G401.6 (cell line): Measurements from ENCODE around the gene ATP6V1C2.
A peak's percentile ranks its signal among the peaks of the same experiment; 100 is the strongest.
"Not testable (repeated sequence)": the region's sequence is repeated elsewhere in the genome, so short reads cannot be mapped to it uniquely, and the experiment has no call there.

ENCODE experiments used
- FAIRE-seq: peaks from 2 replicates; lab custom pipeline; 2012; peaks lifted over from hg19 to GRCh38; lab: Jason Lieb, UNC

Gene ATP6V1C2

DNA sequence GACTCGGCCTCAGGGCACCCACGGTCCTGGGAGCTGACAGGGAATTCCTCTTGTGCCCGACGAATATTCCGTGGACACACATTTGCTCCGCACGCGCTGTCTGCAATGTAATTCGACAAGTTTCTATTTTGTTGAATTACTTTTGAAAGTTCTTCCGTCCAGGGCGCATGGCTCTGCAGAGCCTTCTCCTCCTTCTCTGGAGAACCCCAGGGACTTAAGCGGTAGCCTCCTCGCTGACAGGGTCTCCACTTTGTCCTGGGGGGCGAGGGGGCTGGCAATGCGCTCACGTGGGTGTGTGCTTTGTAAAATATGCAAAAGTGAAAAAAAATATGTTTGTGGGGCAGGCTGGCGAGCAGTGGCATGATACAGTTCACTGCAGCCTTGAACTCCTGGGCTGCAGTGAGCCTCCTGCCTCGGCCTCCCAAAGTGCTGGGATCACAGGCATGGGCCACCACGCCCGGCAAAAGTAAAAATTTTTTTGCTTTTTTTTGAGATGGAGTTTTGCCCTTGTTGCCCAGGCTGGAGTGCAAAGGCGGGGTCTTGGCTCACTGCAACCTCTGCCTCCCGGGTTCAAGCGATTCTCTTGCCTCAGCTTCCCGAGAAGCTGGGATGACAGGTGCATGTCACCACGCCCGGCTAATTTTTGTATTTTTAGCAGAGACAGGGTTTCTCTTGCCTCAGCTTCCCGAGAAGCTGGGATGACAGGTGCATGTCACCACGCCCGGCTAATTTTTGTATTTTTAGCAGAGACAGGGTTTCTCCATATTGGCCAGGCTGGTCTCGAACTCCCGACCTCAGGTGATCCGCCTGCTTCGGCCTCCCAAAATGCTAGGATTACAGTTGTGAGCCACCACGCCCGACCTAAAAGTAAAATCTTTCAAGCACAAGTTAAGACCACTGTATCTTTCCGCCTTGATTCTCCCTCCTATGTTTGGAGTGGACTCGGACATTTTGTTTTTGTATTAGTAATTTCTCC is 92.0 kb downstream of the ATP6V1C2 start:
- FAIRE-seq = not testable (repeated sequence)

DNA sequence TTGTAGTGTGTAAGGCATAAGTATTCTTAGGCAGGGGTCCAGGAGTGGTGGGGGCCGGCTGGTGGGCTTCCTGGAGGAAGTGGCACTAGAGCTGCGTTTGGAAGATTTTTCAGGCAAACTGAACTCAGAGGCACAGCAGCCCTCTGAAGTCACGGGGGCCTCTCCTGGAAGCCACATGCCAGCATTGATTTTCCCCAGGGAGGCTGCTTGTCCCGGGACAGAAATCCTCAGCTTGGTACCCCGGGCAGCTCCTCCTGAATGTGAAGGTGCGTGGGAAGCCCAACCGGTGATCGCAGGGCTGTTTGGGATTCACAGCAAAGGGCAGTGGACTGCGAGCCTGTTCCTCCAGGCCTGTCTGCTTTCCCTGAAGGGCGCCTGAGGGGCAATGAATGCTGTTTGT is 92.7 kb downstream of the ATP6V1C2 start:
- no peak for FAIRE-seq

DNA sequence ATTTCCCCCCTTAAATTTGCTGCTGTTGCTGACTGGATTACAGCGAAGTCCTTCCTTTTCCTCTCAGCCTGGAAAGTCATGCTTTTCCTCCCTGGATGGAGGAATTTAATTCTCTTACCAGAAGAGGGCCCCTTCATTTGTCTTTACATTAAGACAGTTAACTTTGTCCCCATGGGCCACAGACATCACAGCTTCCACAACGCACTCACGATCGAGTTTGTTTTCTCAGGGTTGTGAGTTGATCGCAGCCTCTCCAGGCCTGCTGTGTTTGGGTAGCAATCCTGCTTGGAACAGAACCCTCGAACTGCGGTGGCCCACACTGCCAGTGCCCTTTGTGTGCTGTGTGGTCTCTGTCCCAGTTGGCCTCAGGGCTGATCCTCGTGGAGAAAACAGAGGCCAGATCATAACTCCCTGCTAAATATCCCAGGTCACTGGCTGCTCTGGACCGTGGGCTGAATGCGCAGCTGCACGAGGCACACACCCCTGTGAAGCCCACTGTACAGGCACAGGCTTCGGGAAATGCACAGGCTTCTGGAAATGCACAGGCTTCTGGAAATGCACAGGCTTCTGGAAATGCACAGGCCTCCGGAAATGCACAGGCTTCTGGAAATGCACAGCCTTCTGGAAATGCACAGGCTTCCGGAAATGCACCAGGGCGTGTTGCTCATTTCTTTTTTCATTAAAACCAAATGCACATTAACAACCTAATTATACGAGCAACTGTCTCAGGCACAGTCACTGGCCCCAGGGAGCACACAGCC is 93.3 kb downstream of the ATP6V1C2 start:
- no peak for FAIRE-seq

DNA sequence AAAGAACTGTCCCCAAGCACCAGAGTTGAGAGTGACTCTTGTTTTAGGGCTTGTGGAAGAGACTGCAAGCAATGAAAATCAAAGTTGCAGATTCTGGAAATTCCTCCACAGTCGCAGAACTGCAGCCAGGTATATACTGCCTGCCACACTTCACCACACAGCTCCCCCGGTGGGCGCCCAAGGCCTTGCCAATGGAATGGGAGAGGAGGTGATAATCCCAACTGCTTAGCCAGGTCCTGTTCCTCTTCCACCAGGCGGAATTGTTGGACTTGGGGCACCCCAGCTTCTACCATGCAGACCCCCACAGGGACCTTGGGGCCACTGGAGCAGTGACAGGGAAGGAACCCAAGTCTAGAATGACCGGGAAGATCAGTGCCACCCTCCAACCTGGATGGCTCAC is 96.0 kb downstream of the ATP6V1C2 start:
- no peak for FAIRE-seq

- FAIRE-seq = not testable (repeated sequence)
Measured at GRCh38 chr2:10818305-10818704, 96.9 kb downstream of the ATP6V1C2 start.

GRCh38 chr2:10818984-10819383 is 97.6 kb downstream of the ATP6V1C2 start:
- FAIRE-seq = no peak

DNA sequence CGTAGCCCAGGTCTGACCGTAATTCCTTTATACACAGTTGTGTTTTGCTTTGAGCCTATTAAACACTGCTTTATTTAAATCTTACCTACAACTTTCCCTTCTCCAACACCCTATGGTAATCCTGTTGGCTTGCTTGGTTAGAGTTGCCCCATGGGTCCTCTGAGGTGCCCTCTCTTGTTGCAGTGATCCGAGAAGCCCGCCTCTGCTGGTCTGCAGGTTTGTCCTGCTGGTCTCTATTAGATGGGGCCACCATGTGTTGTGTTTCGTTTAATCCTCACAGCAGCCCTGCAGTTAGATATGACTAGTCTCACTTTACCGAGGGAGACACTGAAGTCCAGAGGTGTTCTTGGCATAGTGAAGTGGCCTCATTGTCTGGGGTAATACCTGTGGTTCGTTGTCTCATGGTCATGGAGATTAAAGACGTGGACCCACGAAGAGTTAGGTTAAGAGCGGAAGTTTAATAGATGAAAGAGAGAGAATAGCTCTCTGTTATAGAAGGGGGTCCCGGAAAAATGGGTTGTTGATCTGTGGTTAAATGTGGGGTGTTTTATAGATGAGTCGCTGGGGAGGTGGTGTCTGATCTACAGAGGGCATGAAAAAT is 98.4 kb downstream of the ATP6V1C2 start:
- no peak for FAIRE-seq

- no peak for FAIRE-seq
Measured at GRCh38 chr2:10820562-10820961, 99.1 kb downstream of the ATP6V1C2 start.

- FAIRE-seq = no peak
Measured at GRCh38 chr2:10820978-10821695, 99.7 kb downstream of the ATP6V1C2 start.

- FAIRE-seq = no peak
Measured at GRCh38 chr2:10824191-10824590, 102.8 kb downstream of the ATP6V1C2 start.

DNA sequence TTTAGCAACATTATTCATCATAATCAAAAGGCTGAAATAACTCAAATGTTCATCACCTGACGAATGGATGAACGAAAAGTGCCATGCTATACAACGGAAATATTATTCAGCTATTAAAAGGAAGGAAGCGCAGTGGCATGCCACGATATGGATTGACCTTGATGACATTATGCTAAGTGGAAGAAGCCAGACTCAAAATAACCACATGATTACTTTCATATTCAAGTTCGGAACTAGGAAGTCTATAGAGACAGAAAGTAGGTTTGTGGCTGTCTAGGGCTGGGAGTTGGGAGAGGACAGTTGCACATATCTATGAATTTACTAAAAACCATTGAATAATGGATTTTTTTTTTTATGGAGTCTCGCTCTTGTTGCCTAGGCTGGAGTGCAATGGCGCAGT is 104.6 kb downstream of the ATP6V1C2 start:
- FAIRE-seq = no peak

DNA sequence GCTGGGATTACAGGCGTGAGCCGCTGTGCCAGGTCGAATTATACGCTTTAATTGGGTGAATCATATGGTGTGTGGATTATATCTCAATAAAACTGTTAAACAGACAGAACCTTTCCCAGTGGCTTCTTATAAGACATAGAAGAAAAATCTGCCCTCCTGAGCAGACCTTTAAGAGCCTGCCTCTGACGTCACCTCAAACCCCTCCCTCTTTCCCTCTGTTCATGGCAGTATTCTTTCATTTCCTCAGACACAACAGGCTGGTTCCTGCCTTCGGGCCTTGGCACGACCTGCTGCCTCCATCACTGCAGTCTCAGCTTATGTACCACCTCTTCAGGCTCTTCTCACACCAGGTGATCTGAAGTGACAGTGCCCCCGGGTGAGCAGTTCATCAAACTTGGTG is 105.2 kb downstream of the ATP6V1C2 start:
- no peak for FAIRE-seq

- no peak for FAIRE-seq
Measured at GRCh38 chr2:10828346-10828745, 106.9 kb downstream of the ATP6V1C2 start.

DNA sequence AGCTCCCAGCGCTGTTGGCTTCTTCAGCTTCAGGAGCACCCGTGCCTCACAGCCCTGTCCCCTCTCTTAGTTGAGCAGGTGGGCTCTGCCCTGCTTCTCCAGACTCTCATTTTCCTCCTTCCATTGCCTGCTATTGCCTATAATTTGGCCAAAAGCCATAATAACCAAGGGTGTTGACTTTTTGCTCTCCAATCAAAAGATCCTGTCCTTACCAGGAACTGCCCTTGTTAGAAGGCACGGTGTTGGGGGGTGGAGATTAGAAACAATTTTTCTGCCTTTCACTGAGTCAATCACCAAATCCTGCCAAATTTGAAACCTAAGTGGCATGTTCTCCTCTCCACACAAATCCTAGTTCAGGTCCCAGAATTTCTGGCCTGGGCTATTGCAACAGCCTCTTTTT is 107.9 kb downstream of the ATP6V1C2 start:
- FAIRE-seq = no peak

DNA sequence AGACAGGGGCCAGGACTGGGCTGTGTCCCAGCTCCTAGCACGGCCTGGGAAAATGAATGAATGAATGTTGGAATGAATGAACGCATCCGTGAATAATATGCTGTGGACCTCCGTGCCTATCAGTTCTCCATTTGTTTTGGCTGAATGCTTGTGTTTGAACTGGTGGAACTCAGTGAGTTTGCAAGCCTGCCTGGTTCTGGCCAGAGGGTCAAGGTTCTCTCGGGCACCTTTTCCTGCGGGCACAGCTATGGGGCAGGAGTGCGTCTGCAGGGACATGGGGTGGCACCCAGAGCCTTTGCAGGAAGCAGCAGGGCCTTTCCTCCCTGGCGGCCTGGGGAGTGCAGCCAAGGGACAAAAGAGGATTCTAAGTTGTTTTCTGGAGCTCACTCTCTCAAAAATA is 108.8 kb downstream of the ATP6V1C2 start:
- FAIRE-seq = no peak

GRCh38 chr2:10830641-10831399 is 109.4 kb downstream of the ATP6V1C2 start:
- no peak for FAIRE-seq

DNA sequence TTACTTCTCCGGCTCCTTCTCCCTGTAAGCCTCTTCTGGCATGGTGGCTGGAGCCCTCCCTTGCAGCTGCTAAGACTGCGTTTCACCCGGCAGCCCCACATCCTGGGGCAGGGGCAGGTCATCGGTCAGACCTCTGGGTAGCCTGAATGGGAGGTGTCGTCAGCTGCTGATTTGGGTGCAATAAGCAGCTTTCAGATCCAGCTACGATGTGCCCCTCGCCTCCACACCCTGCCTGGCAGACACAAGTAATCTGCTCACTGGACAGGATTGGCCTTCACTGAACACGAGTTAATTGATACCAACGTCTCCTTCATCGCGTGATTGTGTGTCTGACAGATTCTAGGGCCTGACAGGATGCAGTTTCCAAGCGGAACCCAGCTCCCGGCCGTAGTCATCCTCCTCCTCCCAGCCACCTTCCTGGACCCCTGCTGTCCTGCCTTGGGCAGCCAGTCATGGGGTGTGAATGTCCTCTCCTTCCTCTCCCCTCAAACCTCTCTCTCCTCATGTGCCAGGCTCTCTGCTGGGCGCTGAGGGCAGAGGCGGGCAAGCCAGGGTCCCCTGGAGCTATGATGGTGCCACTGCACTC is 110.1 kb downstream of the ATP6V1C2 start:
- no peak for FAIRE-seq

GRCh38 chr2:10832203-10832936 is 110.9 kb downstream of the ATP6V1C2 start:
- FAIRE-seq = peak; percentile 62

DNA sequence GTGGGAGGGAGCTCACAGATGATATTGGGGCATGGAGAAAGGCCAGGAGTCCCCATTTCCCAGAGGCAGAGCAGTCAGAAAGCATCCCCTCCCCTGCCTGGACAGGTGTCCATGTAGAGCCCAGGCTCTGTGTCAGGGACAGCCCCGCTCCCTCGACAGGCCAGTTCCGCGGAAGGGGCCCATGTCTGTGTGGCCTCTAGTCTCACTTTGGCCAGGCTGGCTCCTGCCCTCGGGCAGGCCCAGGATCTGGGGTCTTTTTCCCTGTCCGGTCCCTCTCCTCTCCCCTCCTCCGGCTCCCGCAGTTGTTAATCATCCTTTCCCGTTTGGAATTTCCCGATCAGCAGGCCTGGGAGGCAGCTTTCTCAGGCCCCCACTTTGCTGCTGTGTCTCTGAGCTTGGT is 111.6 kb downstream of the ATP6V1C2 start:
- no peak for FAIRE-seq

DNA sequence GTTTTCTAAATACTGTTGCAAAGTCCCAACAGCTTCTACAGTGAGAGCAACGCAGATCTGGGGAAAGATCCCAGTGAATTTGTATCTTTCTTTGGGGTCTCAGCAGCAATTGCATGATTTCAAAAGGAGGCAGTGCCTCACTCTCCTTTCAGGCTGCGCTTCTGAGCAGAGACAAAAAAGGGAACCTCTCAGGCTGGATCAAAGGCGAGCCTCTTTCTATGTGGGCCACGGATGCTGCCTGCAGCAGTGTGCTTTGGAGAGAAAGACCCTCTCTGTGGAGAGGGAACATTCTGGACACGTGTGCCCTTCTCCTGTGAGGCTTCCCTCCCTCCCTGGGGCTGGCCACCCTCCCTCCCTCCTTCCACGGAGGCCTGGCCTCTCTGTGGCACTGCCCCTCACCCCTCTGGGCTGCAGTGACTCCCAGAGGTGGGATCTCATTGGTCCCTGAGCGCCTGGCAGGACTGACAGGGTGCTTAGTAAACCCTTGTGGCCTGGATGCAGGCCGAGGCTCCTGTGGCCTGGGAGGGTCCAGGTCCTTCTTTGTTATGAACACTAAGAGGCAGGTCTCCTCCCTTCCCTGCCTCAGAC is 112.7 kb downstream of the ATP6V1C2 start:
- no peak for FAIRE-seq
